GM12865 (cell line): ENCODE results near the gene GALNTL6.

ENCODE experiments used
- DNase-seq: peaks from one replicate; pipeline ENCODE4 v3.0.0; 2010; ENCODE audit warnings: low read depth
- H3K4me3 ChIP-seq: 2 replicates; pipeline ENCODE4 v1.5.1; 2011; ENCODE audit warnings: mild to moderate bottlenecking, low read depth, low read length, control low read depth
- CTCF ChIP-seq: IDR thresholded peaks from 2 replicates; pipeline ENCODE4 v1.5.1; 2011; ENCODE audit warnings: low read length, control low read depth, low read depth, inconsistent platforms; ENCODE audit not compliant: insufficient read depth; ENCODE audit errors: missing control alignments

The GALNTL6 gene

GRCh38 chr4:171875291-171875690, 62.1 kb downstream of the GALNTL6 start:
- DNase-seq: no peak
- no peak overlapping the region for H3K4me3 ChIP-seq
- no peak for TF ChIP-seq CTCF

- no peak for TF ChIP-seq CTCF
- no peak overlapping the region for H3K4me3 ChIP-seq
- DNase-seq: no peak
These were observed 63.4 kb downstream of the GALNTL6 start for GRCh38 chr4:171876636-171877035.

- no peak overlapping the region for H3K4me3 ChIP-seq
- no peak for TF ChIP-seq CTCF
- no peak for DNase-seq
These were observed 66.9 kb downstream of the GALNTL6 start for GRCh38 chr4:171880136-171880535.

GRCh38 chr4:171889681-171890080, 76.5 kb downstream of the GALNTL6 start:
- no peak for DNase-seq
- no peak for TF ChIP-seq CTCF
- no peak overlapping the region for H3K4me3 ChIP-seq

- no peak overlapping the region for H3K4me3 ChIP-seq
- peak; percentile 59 for DNase-seq
- no peak for TF ChIP-seq CTCF
These were observed 77.8 kb downstream of the GALNTL6 start for GRCh38 chr4:171891038-171891437.

- no peak overlapping the region for H3K4me3 ChIP-seq
- no peak for DNase-seq
- TF ChIP-seq CTCF: no peak
These were observed 83.2 kb downstream of the GALNTL6 start for GRCh38 chr4:171896426-171896825.

GRCh38 chr4:171919314-171919713, 106.1 kb downstream of the GALNTL6 start:
- TF ChIP-seq CTCF: no peak
- H3K4me3 ChIP-seq: no peak overlapping the region
- DNase-seq: peak; percentile 12
